ENCODE results near the gene FRMD4A.

Gene FRMD4A

DNA sequence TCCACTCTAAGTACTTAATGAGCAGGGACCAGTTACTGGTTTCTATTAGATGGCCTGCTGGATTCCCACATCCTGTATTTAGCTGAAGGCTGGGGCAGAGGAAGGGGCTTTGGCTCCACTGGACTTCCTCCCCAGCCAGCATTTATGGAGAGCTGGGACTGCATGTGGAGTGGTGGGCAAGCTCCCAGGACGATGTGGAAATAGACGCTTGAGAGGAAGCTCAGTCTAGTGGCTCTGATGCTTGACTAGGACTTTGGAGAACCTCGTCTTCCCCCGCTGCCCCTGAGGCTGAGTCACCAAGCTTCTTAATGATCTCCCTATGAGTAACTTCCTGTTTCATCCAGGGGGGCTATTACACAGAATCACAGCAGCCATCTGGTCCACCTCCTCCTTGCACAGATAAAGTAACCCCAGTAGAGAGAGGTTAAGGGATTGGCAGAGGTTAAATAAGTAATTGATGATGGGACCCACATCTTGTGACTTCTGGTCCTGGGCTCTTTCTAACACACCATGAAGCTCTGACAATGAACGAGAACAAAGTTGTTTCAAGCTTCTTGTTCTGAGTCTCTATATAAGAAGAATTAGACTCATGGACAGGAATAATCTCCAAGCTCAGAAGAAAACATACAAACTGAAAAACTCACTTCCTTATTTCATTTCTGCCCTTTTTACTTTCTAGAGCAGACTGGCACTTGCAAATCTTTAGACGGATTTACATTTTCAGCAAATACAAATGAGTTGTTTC, 617.7 kb downstream of the FRMD4A start:
- in situ Hi-C loops (cut with HindIII; ENCODE audit: low pct_ligation_motif_present, low sequenced_read_pairs) = no loop called here
- Histone ChIP-seq H3K27ac (peak overlapping the region; percentile 83), H3K4me3 (ENCODE audit: low read depth, low read length) (no peak overlapping the region), H3K36me3 (replicated peaks) (no peaks in the 10 kb centered on the region), H3K27me3 (replicated peaks) (no peaks in the 10 kb centered on the region)
- DNase-seq = peak; percentile 98
- no peak for TF ChIP-seq CTCF (IDR thresholded peaks at IDR 0.05; ENCODE audit: low read depth, low read length, missing control alignments)

DNA sequence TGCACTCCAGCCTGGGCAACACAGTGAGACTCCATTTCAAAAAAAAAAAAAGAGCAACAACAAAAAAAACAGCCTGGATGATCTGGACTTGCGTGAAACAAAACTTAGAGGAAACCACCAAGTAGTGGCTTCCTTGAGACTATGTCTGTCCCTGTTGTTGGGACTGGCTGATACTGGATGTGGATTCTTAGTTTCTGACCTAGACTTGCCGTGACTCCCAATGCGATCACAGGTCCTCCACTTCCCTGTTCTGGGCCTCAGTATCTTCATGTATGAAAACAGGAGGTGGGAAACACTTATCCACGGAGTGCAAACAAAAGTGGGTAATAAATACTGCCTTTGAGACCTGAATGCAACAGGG, 618.3 kb downstream of the FRMD4A start:
- Histone ChIP-seq H3K36me3 (replicated peaks) (no peaks in the 10 kb centered on the region), H3K4me3 (ENCODE audit: low read depth, low read length) (no peak overlapping the region)
- in situ Hi-C loops (cut with HindIII; ENCODE audit: low pct_ligation_motif_present, low sequenced_read_pairs) = no loop called here

DNA sequence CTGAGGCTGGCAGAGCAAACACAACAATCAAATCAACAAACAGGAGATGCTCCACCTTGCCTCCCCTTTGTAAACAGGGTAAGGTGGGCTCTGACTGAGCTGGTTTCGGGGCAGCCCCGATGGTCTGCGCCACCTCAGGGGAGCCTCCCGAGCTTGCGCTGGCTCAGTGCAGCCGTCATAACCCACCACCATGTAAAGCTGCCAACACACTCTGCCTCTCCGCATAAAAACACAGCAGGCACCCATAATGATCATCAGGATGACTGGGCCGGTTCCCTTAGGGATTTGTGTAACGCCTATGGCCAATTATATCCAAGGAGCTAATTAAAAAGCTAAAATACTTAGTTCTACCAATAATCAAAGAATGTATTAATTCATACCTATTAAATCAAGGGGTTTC, 619.4 kb downstream of the FRMD4A start:
- Histone ChIP-seq H3K27me3 (replicated peaks) (no peaks in the 10 kb centered on the region), H3K27ac (no peak overlapping the region), H3K4me3 (ENCODE audit: low read depth, low read length) (no peak overlapping the region), H3K36me3 (replicated peaks) (peaks cover 4% of the 10 kb centered on the region)
- in situ Hi-C loops (cut with HindIII; ENCODE audit: low pct_ligation_motif_present, low sequenced_read_pairs) = no loop called here
- no peak for DNase-seq
- no peak for TF ChIP-seq CTCF (IDR thresholded peaks at IDR 0.05; ENCODE audit: low read depth, low read length, missing control alignments)

More for the DNA sequence above, 618.3 kb downstream of the FRMD4A start:
- no peak for TF ChIP-seq CTCF (IDR thresholded peaks at IDR 0.05; ENCODE audit: low read depth, low read length, missing control alignments)
- Histone ChIP-seq H3K27me3 (replicated peaks) (no peaks in the 10 kb centered on the region), H3K27ac (peak overlapping the region; percentile 83)
- DNase-seq = no peak

GRCh38 chr10:13709931-13710650, 620.6 kb downstream of the FRMD4A start:
- Histone ChIP-seq H3K36me3 (replicated peaks) (peaks cover 8% of the 10 kb centered on the region), H3K4me3 (ENCODE audit: low read depth, low read length) (no peak overlapping the region), H3K27ac (no peak overlapping the region), H3K27me3 (replicated peaks) (no peaks in the 10 kb centered on the region)
- in situ Hi-C loops (cut with HindIII; ENCODE audit: low pct_ligation_motif_present, low sequenced_read_pairs) = no loop called here
- TF ChIP-seq CTCF (IDR thresholded peaks at IDR 0.05; ENCODE audit: low read depth, low read length, missing control alignments) = no peak
- no peak for DNase-seq

- TF ChIP-seq CTCF (IDR thresholded peaks at IDR 0.05; ENCODE audit: low read depth, low read length, missing control alignments) = no peak
- H3K27me3 ChIP-seq (replicated peaks) = no peaks in the 10 kb centered on the region
- H3K36me3 ChIP-seq (replicated peaks) = peaks cover 18% of the 10 kb centered on the region
- in situ Hi-C loops (cut with HindIII; ENCODE audit: low pct_ligation_motif_present, low sequenced_read_pairs) = no loop called here
- no peak for DNase-seq
- H3K4me3 ChIP-seq (ENCODE audit: low read depth, low read length) = peak overlapping the region; percentile 75
- peak overlapping the region; percentile 60 for H3K27ac ChIP-seq
Measured at GRCh38 chr10:13708256-13708990, 622.3 kb downstream of the FRMD4A start.

All from brain microvascular endothelial cell (primary cell).